Mucosa of stomach (tissue), 1 donor: ENCODE measurements around the gene GEMIN5.

Source experiments
- H3K27me3 ChIP-seq: one replicate; pipeline ENCODE4 v1.7.0; 2013; ENCODE audit warnings: mild to moderate bottlenecking, low read length; ENCODE audit not compliant: control insufficient read depth, insufficient read depth
- H3K36me3 ChIP-seq: one replicate; pipeline ENCODE4 v1.7.0; 2013; ENCODE audit warnings: low read length; ENCODE audit not compliant: control insufficient read depth, insufficient read depth
- H3K4me1 ChIP-seq: one replicate; pipeline ENCODE4 v1.7.0; 2013; ENCODE audit warnings: mild to moderate bottlenecking, low read length; ENCODE audit not compliant: control insufficient read depth, insufficient read depth
- H3K4me3 ChIP-seq: one replicate; pipeline ENCODE4 v1.7.0; 2013; ENCODE audit warnings: low read length
- H3K9ac ChIP-seq: one replicate; pipeline ENCODE4 v1.7.0; 2013; ENCODE audit warnings: mild to moderate bottlenecking, low read length, moderate library complexity
- H3K9me3 ChIP-seq: one replicate; pipeline ENCODE4 v1.7.0; 2013; ENCODE audit warnings: mild to moderate bottlenecking, low read length, moderate library complexity; ENCODE audit not compliant: control insufficient read depth
- donor health status: Pancreatic carcinoma.

The GEMIN5 gene

DNA sequence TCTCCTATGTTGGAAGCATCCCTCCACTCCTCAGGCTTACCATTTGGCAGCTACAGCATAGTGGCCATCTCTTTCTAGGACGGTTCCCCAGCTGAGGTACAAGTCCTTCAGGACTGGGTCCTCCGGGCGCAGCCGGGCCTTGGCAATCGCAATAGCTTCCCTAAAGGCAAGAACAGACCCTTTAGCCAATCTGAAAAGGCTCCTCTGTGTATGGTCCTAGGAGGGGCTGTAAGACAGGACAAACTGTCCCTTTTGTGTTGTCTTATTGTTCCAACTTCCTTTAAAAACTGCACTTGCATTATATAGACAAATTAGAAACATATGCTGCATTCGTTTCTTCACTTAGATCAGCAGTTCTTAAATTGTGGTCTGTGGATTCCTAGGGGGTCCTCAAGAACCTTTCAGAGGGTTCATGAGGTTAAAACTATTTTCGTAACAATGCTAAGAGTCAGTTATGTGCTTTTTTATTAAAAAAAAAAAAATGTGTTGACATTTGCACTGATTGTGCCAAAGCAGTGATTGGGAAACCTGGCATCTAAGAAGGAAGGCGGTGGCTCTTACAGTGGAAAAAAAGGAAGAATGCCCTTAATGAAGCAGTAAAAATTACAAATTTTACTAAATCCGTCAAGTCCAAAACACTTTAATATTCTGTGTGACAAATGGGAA lies 38.7 kb downstream of the GEMIN5 start:
- Histone ChIP-seq H3K27me3 (no peaks in the 10 kb centered on the region), H3K9ac (no peak overlapping the region), H3K9me3 (no peaks in the 10 kb centered on the region), H3K36me3 (peaks cover 5% of the 10 kb centered on the region), H3K4me3 (no peak overlapping the region), H3K4me1 (no peaks in the 10 kb centered on the region)

DNA sequence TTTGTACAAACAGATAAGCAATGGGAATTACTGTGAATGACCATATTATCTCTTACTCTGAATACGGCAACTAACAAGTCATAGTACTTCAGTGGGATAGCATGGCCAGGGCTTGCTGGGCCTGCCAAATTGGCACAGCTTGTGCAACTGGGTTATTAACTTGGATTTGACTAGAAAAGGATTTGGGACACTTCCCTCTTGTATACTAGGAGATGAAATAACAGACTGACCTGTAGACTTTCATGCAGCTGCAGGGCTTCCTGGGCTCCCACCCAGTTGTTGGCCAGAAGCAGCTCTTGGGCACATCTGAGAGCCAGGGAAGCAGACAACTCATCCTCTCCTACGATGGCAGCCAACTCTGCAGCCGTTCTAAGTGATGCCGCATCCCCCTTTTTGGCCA lies 39.8 kb downstream of the GEMIN5 start:
- Histone ChIP-seq H3K4me3 (no peak overlapping the region), H3K9ac (no peak overlapping the region), H3K36me3 (peaks cover 5% of the 10 kb centered on the region), H3K4me1 (no peaks in the 10 kb centered on the region), H3K9me3 (no peaks in the 10 kb centered on the region), H3K27me3 (no peaks in the 10 kb centered on the region)

GRCh38 chr5:154896562-154897165 lies 41.3 kb downstream of the GEMIN5 start:
- Histone ChIP-seq H3K9me3 (no peaks in the 10 kb centered on the region), H3K27me3 (no peaks in the 10 kb centered on the region), H3K9ac (no peak overlapping the region), H3K36me3 (peaks cover 5% of the 10 kb centered on the region), H3K4me3 (no peak overlapping the region), H3K4me1 (no peaks in the 10 kb centered on the region)

DNA sequence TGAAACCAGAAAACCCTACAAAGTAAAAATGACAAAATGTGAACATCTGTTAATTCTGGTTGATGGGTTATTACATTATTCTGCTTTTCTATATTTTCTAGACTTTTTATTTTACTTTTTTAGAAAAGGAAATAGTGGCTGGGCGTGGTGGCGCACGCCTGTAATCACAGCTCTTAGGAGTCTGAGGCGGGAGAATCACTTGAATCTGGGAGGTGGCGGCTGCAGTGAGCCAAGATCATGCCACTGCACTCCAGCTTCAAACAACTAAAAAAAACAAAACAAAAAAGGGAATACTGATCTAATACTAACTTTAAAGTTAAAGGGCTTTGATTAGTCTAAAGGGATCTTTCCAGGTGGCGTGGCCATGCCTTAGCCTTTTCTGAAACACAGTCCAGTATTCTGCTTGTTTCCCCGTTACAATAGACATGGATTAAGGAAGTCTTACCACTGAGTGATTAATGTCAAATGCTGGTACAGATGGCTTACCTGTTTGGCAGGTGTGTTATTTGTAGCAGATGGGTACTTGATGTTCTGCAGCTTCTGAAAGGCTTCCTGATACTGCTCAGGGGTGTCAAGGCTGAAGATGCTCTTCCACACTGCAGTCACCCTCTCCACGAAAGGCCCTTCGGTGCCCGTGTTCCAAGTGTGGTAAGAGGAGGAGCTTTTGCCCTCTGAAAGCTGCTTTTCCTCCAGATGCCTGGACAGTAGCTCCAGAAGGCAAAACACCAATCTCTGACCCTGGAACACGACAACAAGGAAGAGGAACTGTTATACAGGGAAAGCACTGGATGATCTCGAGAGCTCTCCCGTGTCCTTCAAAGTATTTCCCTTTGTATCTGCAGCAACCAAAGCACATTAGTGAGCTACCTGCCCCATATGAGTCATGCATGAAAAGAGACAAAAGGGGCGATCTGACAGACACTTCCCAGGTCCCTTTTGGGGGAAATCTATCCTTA lies 42.1 kb downstream of the GEMIN5 start:
- H3K4me3 ChIP-seq = no peak overlapping the region
- H3K27me3 ChIP-seq = no peaks in the 10 kb centered on the region
- no peaks in the 10 kb centered on the region for H3K9me3 ChIP-seq
- H3K4me1 ChIP-seq = no peaks in the 10 kb centered on the region
- H3K36me3 ChIP-seq = peaks cover 5% of the 10 kb centered on the region
- H3K9ac ChIP-seq = no peak overlapping the region

- Histone ChIP-seq H3K36me3 (peaks cover 6% of the 10 kb centered on the region), H3K9ac (no peak overlapping the region), H3K4me1 (no peaks in the 10 kb centered on the region), H3K4me3 (no peak overlapping the region), H3K9me3 (no peaks in the 10 kb centered on the region), H3K27me3 (no peaks in the 10 kb centered on the region)
Observed at GRCh38 chr5:154893381-154893780, 44.6 kb downstream of the GEMIN5 start.

DNA sequence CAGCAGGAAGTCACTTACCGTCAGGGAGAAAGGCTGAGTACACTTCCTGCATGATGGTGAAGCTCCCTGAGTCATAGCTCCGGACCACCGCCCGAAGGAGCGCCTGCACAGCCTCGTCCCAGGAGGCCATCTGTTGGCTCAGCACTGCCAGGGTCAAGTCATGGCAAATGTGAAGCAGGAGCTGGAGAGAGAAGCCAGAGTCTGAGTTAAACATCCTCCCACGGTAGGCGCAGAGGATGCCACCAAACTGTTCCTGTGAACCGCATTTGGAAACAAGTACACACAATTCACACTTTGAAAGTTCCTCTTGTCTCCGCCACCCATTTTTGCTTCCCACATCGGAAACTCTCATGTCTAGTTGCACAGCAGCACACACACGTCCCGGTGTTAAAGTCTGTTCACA lies 45.6 kb downstream of the GEMIN5 start:
- Histone ChIP-seq H3K4me1 (no peaks in the 10 kb centered on the region), H3K36me3 (peaks cover 13% of the 10 kb centered on the region), H3K9ac (no peak overlapping the region), H3K27me3 (no peaks in the 10 kb centered on the region), H3K9me3 (no peaks in the 10 kb centered on the region), H3K4me3 (no peak overlapping the region)

DNA sequence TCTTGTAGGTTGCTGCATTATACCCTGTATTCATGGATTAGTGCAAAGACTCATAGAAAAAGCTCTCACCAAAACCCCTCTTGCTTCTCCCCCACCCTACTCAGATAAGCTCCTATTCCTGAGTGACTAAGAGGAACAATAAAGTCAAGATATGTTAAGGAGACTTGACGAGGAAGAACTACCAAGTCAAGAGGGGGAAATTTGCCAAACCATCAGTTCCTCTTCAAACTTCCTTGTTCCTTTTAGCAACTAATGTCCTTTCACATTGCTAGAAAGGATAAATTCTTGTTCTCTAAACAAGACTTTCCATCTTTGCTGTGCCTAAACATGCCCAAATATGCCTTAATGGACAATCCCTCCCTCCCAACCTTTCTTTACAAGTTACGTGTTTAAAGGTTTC lies 52.6 kb downstream of the GEMIN5 start:
- Histone ChIP-seq H3K27me3 (no peaks in the 10 kb centered on the region), H3K36me3 (peaks cover 14% of the 10 kb centered on the region), H3K9me3 (peaks cover 10% of the 10 kb centered on the region), H3K9ac (no peak overlapping the region), H3K4me3 (no peak overlapping the region), H3K4me1 (no peaks in the 10 kb centered on the region)

GRCh38 chr5:154884424-154884823 lies 53.6 kb downstream of the GEMIN5 start:
- Histone ChIP-seq H3K4me1 (no peaks in the 10 kb centered on the region), H3K36me3 (peaks cover 14% of the 10 kb centered on the region), H3K27me3 (no peaks in the 10 kb centered on the region)

DNA sequence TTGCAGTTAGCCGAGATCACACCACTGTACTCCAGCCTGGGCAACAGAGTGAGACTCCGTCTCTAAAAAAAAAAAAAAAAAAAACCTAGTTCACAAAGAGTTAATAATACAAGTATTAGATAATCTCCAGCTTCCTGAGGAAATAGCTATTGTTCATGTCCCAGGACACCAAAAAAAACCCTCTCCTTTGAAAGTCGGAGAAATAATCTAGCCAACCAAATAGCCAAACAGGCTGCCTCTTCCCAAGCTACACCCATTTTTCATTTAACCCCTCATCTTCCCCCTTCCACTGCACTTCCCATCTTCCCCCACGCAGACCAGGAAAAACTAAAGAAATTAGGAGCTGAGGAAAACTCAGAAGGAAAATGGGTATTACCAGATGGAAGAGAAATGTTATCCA lies 56.0 kb downstream of the GEMIN5 start:
- Histone ChIP-seq H3K36me3 (peaks cover 6% of the 10 kb centered on the region), H3K4me3 (no peak overlapping the region), H3K27me3 (no peaks in the 10 kb centered on the region), H3K9me3 (peaks cover 18% of the 10 kb centered on the region), H3K4me1 (no peaks in the 10 kb centered on the region), H3K9ac (no peak overlapping the region)

More at GRCh38 chr5:154884424-154884823, 53.6 kb downstream of the GEMIN5 start:
- Histone ChIP-seq H3K4me3 (no peak overlapping the region), H3K9ac (no peak overlapping the region), H3K9me3 (peaks cover 10% of the 10 kb centered on the region)

DNA sequence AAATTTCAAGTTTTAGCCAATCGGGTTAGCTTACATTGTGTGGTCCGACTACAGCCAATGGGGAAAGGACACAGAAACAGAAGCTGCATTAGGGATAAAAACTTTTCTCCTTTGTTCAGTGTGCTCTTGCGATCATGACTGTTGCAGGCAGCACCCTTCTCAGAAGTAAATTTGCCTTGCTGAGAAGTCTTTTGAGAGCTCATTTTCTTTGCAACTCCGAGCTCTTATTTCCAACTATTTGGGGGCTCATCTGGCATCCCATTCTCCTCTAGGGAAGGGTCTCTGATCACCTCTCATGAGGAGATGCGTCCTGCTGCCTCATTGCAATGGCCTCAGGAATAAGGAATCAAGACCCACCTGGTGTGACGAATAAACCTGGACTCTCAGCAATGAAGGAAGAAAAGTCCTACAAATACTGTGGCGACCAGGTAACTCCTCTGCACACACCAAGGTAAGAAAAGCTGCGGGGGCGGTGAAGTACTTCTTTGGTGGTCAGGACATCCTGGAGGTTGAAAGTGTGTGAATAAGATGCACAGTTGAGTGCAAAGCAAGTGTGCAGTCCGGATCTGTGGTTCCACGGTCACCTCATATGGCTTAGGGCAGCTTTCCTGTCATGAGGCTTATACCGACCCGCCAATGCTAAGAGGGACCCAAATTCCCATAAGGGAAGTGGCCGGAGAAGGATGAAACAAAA lies 59.2 kb downstream of the GEMIN5 start:
- Histone ChIP-seq H3K4me3 (no peak overlapping the region), H3K9ac (no peak overlapping the region), H3K27me3 (no peaks in the 10 kb centered on the region), H3K4me1 (no peaks in the 10 kb centered on the region), H3K9me3 (peaks cover 8% of the 10 kb centered on the region), H3K36me3 (peaks cover 5% of the 10 kb centered on the region)

GRCh38 chr5:154873791-154874331 lies 64.2 kb downstream of the GEMIN5 start:
- no peak overlapping the region for H3K9ac ChIP-seq
- no peaks in the 10 kb centered on the region for H3K4me1 ChIP-seq
- no peak overlapping the region for H3K4me3 ChIP-seq
- H3K36me3 ChIP-seq = peaks cover 5% of the 10 kb centered on the region
- no peaks in the 10 kb centered on the region for H3K27me3 ChIP-seq
- peaks cover 5% of the 10 kb centered on the region for H3K9me3 ChIP-seq
